Measurements from ENCODE around the gene CHD2. TPM values are rescaled to one million over a fixed set of nuclear protein-coding genes. Genes with fewer than 3 reads are reported as not detected.
A peak's percentile ranks its signal among the peaks of the same experiment; 100 is the strongest.

Gene CHD2
- total RNA-seq, 2 experiments from 2014 or later: 92.8 to 95.7 TPM

GRCh38 chr15:92881802-92882696 is 18.1 kb upstream of the CHD2 start:
- H3K36me3 Mint-ChIP-seq: peaks cover 34% of the 10 kb centered on the region
- peak; percentile 97 for DNase-seq
- peak overlapping the region; percentile 99 for H3K27ac Mint-ChIP-seq
- H3K27me3 Mint-ChIP-seq: peaks cover 5% of the 10 kb centered on the region
- H3K4me1 Mint-ChIP-seq: peaks cover 70% of the 10 kb centered on the region
- no peaks in the 10 kb centered on the region for H3K9me3 Mint-ChIP-seq
- peak overlapping the region; percentile 87 for H3K4me3 Mint-ChIP-seq

- Mint-ChIP-seq H3K36me3 (peaks cover 39% of the 10 kb centered on the region), H3K27me3 (peaks cover 5% of the 10 kb centered on the region), H3K27ac (peak overlapping the region; percentile 80), H3K4me1 (peaks cover 72% of the 10 kb centered on the region), H3K4me3 (peak overlapping the region; percentile 87), H3K9me3 (no peaks in the 10 kb centered on the region)
- no peak for DNase-seq
These were observed 17.4 kb upstream of the CHD2 start for GRCh38 chr15:92882697-92883162.

- Mint-ChIP-seq H3K36me3 (peaks cover 43% of the 10 kb centered on the region), H3K4me1 (peaks cover 72% of the 10 kb centered on the region), H3K9me3 (no peaks in the 10 kb centered on the region), H3K27me3 (peaks cover 5% of the 10 kb centered on the region), H3K4me3 (peak overlapping the region; percentile 86), H3K27ac (peak overlapping the region; percentile 99)
- DNase-seq: peak; percentile 36
These were observed 16.8 kb upstream of the CHD2 start for GRCh38 chr15:92883163-92883875.

- peaks cover 5% of the 10 kb centered on the region for H3K27me3 Mint-ChIP-seq
- H3K27ac Mint-ChIP-seq: peak overlapping the region; percentile 99
- H3K9me3 Mint-ChIP-seq: no peaks in the 10 kb centered on the region
- no peak for DNase-seq
- peak overlapping the region; percentile 86 for H3K4me3 Mint-ChIP-seq
- peaks cover 66% of the 10 kb centered on the region for H3K4me1 Mint-ChIP-seq
- H3K36me3 Mint-ChIP-seq: peaks cover 46% of the 10 kb centered on the region
These were observed 16.2 kb upstream of the CHD2 start for GRCh38 chr15:92883876-92884435.

GRCh38 chr15:92884436-92885223 is 15.5 kb upstream of the CHD2 start:
- peak overlapping the region; percentile 99 for H3K27ac Mint-ChIP-seq
- peak overlapping the region; percentile 86 for H3K4me3 Mint-ChIP-seq
- DNase-seq: no peak
- peaks cover 50% of the 10 kb centered on the region for H3K36me3 Mint-ChIP-seq
- peaks cover 64% of the 10 kb centered on the region for H3K4me1 Mint-ChIP-seq
- H3K9me3 Mint-ChIP-seq: no peaks in the 10 kb centered on the region
- peaks cover 5% of the 10 kb centered on the region for H3K27me3 Mint-ChIP-seq

- H3K9me3 Mint-ChIP-seq: peaks cover 2% of the 10 kb centered on the region
- peak overlapping the region; percentile 99 for H3K27ac Mint-ChIP-seq
- peak overlapping the region; percentile 86 for H3K4me3 Mint-ChIP-seq
- peaks cover 5% of the 10 kb centered on the region for H3K27me3 Mint-ChIP-seq
- DNase-seq: no peak
- H3K4me1 Mint-ChIP-seq: peaks cover 62% of the 10 kb centered on the region
- H3K36me3 Mint-ChIP-seq: peaks cover 56% of the 10 kb centered on the region
These were observed 14.7 kb upstream of the CHD2 start for GRCh38 chr15:92885224-92886041.

GRCh38 chr15:92886042-92886537 is 14.0 kb upstream of the CHD2 start:
- Mint-ChIP-seq H3K4me3 (peak overlapping the region; percentile 86), H3K27me3 (peaks cover 5% of the 10 kb centered on the region), H3K4me1 (peaks cover 62% of the 10 kb centered on the region), H3K27ac (peak overlapping the region; percentile 86), H3K36me3 (peaks cover 62% of the 10 kb centered on the region), H3K9me3 (peaks cover 2% of the 10 kb centered on the region)
- no peak for DNase-seq

- Mint-ChIP-seq H3K36me3 (peaks cover 68% of the 10 kb centered on the region), H3K4me3 (peak overlapping the region; percentile 86), H3K27ac (peak overlapping the region; percentile 86), H3K9me3 (peaks cover 2% of the 10 kb centered on the region), H3K27me3 (peaks cover 5% of the 10 kb centered on the region), H3K4me1 (peaks cover 61% of the 10 kb centered on the region)
- DNase-seq: no peak
These were observed 13.3 kb upstream of the CHD2 start for GRCh38 chr15:92886815-92887214.

- Mint-ChIP-seq H3K27me3 (no peaks in the 10 kb centered on the region), H3K27ac (peak overlapping the region; percentile 78), H3K9me3 (peaks cover 3% of the 10 kb centered on the region), H3K36me3 (peaks cover 75% of the 10 kb centered on the region), H3K4me1 (peaks cover 60% of the 10 kb centered on the region), H3K4me3 (peak overlapping the region; percentile 73)
- no peak for DNase-seq
These were observed 12.3 kb upstream of the CHD2 start for GRCh38 chr15:92887869-92888268.

- peaks cover 75% of the 10 kb centered on the region for H3K36me3 Mint-ChIP-seq
- peaks cover 3% of the 10 kb centered on the region for H3K9me3 Mint-ChIP-seq
- no peaks in the 10 kb centered on the region for H3K27me3 Mint-ChIP-seq
- peak overlapping the region; percentile 59 for H3K4me3 Mint-ChIP-seq
- H3K4me1 Mint-ChIP-seq: peaks cover 69% of the 10 kb centered on the region
- peak overlapping the region; percentile 89 for H3K27ac Mint-ChIP-seq
- no peak for DNase-seq
These were observed 10.6 kb upstream of the CHD2 start for GRCh38 chr15:92889390-92890107.

- Mint-ChIP-seq H3K27ac (peak overlapping the region; percentile 82), H3K4me3 (peak overlapping the region; percentile 65), H3K4me1 (peaks cover 68% of the 10 kb centered on the region), H3K27me3 (no peaks in the 10 kb centered on the region), H3K9me3 (peaks cover 3% of the 10 kb centered on the region), H3K36me3 (peaks cover 75% of the 10 kb centered on the region)
- DNase-seq: no peak
These were observed 8.5 kb upstream of the CHD2 start for GRCh38 chr15:92891533-92892200.

- no peak for DNase-seq
- H3K4me3 Mint-ChIP-seq: no peak overlapping the region
- no peaks in the 10 kb centered on the region for H3K27me3 Mint-ChIP-seq
- peaks cover 75% of the 10 kb centered on the region for H3K36me3 Mint-ChIP-seq
- H3K27ac Mint-ChIP-seq: no peak overlapping the region
- H3K4me1 Mint-ChIP-seq: peaks cover 68% of the 10 kb centered on the region
- H3K9me3 Mint-ChIP-seq: peaks cover 3% of the 10 kb centered on the region
These were observed 7.9 kb upstream of the CHD2 start for GRCh38 chr15:92892201-92892555.

- H3K36me3 Mint-ChIP-seq: peaks cover 76% of the 10 kb centered on the region
- H3K27me3 Mint-ChIP-seq: no peaks in the 10 kb centered on the region
- no peak overlapping the region for H3K4me3 Mint-ChIP-seq
- DNase-seq: no peak
- peak overlapping the region; percentile 88 for H3K27ac Mint-ChIP-seq
- peaks cover 66% of the 10 kb centered on the region for H3K4me1 Mint-ChIP-seq
- H3K9me3 Mint-ChIP-seq: peaks cover 8% of the 10 kb centered on the region
These were observed 6.9 kb upstream of the CHD2 start for GRCh38 chr15:92893200-92893599.
